Middle frontal gyrus (tissue), 1 donor: ENCODE measurements around the gene HNRNPH3.

Source experiments
- DNase-seq: peaks from one replicate; pipeline ENCODE4 v3.0.0-alpha.2; 2015; ENCODE audit warnings: low spot score; ENCODE audit errors: extremely low spot score

Gene HNRNPH3

DNA sequence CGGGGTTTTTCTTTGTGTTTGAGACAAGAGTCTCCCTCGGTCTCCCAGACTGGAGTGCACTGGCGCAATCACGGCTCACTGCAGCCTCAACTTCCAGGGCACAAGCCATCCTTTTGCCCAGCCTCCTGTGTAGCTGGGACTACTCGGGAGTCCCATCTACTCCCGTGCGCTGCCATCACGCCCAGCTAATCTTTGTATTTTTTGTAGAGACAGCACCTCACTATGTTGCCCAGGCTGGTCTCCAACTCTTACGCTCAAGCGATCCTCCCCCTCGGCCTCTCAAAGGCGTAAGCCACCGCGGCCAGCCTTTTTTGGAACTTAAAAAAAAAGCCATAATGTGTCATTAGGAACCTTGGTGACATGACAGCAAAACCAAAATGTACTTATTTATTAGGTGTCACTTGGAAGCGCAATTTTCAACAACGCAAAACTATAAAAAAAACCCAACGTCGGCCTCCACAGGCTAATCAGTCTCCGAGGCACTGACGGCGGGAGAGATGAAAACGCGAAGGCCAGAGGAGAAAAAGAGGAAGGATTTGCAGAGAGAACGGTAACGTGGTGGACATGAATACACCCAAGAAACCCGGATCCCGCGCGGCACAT is 911 bp upstream of the HNRNPH3 start:
- DNase-seq: no peak

DNA sequence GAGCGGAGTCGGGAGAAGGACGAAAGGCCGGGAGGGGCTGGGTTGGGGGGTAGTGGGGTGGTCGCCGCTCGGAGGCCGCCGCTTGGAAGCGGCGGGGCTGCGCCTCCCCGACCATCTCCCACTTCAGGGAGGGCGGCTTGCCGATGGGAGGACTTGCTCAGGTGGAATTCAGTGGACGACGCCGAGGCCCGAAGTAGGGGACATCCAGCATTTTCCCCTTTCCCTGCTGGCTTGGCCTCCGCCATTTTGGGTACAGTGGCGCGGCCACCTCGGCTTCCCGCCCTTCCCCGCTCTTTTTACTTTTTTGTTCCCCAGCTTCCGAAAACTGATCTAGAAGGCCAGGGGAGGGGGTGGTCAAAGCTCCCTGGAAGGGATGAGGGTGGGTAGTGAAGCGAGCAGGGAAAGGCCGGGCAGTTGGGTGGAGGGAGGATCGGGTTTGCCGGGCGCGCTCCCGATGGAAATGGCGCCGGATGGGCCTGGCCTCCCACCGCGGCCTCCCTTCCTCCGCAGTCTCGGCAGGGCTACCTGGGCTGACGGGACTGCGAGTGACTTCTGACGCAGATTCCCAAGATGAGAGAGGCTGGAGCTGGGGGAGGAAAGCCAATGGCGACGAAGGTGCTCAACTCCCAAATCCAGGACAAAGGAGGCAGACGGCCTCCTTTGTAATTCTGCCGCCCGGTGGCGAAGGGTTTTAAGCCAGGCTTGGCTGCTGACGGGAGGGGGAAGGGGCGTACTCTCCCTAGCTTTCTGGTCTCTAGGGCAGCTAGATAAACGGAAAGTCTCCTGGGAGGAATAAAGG is 594 bp downstream of the HNRNPH3 start, which contains the start of gene PBLD:
TSS of gene PBLD (minus strand) at position 670 of the 799 bp plus-strand sequence. CDS start 26,084 bp downstream, outside the sequence.
- peak; percentile 62 for DNase-seq

DNA sequence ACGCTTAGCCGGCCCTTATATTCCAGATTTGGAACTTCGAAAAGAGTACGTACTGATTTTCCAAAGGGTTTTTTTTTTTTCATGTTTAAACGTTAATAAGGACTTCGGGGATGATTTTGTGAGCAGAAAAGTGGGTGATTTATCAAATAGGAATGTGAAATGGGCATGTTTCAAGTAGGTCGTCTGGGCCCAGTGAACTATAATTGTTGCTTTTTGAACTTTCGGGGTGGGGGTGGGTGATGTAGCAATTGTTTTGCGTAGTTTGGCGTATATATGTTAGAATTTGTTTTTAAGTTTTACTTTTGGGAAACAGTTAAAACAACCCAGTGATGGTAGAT is 1.2 kb downstream of the HNRNPH3 start:
- no peak for DNase-seq

DNA sequence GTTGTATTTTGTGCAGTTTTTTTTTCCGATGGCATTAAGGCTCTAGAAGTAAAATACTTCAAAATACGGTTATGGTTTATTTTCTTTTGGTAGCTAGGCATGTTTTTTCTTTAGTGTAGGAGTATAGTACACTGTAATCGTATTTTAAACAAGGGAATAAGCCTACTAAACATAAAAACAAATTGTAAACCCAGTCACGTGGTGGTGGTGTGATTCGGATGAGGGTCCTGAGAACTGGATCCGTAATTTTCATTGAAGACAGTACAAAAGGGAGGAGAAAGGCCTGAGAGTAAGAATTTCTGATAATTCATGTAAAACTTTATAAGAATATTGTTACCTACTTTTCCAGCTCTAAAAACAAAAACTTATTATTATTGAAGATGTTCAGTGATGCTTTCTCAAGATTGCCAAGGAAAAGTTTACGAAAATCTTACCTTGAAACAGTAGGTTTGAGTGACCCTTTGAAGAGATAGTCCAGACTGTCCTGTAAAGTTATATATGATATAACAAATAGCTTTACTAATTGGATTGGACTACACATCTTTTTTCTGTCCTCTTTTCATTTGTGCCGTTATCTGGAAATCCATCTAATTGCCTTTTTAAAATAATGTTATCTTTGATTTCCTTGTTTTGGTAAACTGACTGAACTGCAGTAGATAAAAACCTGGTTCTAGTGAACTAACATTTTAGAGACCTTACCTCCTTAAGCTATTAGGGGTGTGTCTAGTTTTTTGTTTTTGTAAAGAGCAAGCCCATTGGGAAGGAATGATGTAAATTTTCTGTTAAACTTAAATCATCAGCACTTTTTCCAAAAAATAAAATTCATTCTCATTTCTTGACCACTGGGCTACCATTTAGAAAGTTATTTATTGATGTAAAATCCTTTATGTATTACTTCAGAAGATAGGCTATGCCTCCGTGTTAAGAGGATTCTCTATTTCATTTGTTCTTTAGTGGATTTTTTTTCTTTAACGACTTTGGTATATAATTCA is 1.9 kb downstream of the HNRNPH3 start:
- no peak for DNase-seq

DNA sequence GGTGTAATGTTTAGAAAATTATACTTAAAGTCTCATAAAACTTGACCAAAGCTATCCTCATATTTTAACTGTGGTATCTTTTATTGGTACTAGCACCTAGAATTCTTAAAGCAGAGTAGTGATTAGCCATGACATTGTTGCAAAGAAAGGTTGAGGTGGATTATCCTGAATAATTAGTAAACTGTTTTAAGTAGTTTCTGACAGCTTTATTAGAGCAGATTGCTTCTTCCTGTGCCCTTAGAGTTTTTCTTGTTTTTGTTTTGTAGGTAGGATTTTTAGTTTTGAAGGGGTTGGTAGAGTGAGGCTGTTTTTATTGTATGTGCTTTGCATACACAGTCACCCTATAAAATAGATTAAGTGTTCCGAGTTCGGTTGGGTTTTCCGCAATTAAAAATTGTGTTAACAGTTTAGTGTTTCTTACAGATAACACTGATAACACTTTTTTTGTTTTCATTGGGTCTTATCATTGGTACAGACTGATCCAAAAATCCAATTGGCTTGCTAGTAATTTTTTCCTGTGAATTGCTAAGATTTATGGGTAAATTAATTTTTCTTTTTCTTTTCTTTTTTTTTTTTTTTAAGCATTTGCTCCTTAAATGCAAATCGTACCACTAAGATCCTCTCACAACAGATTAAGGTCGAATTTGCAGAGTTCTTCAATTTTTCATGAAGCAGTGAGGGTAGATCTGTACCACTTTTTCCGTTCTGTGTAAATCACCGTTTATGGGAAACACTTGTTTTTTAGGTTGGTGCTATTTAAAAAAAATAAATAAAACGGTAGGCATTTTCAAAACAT is 3.0 kb downstream of the HNRNPH3 start:
- DNase-seq: no peak

DNA sequence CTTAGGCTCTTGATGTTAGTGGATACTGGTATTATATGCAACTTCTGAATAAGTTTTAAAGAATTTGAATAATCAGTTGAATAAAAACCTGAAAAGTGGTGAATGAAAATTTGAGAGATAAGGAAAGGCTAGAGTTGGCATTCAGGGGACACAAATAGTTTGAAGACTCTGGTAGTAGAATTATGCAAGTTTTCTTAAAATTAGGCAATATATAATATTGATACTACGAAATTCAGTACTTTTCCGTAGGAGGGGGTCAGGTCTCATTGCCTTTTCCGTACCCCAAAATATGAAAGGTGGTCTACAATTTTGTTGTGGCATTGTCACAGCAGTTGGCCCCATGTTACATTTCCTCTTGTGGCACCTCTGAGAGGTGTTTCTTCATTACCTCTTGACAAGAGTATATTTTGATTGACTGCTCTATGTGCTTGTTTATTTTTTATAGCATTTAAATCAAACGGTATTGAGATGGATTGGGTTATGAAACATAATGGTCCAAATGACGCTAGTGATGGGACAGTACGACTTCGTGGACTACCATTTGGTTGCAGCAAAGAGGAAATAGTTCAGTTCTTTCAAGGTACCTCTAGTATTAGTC is 5.0 kb downstream of the HNRNPH3 start:
- no peak for DNase-seq

DNA sequence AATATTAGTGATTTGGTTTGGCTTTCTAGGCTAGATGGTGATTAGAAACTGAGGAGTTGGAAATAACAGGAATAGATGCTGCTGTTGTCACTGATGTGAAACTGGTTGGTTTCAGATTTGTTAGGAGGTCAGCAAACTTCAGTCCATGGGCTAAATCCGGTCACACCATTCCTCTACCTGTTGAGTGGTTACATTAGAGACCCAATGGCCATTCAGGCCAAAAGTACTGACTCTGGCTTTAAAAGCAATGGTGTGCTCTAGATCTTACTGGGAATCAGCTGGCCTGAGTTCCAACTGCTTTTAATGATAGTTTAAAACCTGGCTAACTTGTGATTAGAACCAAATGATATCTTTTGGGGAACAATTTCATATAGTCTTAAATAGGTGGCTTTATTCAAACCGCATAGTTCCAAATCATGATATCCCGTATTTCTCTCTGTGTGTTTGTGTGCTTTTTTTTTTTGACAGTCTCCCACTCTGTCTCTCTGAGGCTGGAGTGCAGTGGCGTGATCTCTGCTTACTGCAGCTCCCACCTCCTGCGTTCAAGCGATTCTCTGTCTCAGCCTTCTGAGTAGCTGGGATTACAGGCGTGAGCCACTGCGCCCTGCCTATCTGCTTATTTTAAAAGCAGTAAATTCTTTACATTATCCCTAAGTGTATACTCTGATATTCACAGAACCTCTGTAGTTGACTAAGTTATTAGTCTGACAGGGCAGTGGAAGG is 8.7 kb downstream of the HNRNPH3 start:
- DNase-seq: no peak

DNA sequence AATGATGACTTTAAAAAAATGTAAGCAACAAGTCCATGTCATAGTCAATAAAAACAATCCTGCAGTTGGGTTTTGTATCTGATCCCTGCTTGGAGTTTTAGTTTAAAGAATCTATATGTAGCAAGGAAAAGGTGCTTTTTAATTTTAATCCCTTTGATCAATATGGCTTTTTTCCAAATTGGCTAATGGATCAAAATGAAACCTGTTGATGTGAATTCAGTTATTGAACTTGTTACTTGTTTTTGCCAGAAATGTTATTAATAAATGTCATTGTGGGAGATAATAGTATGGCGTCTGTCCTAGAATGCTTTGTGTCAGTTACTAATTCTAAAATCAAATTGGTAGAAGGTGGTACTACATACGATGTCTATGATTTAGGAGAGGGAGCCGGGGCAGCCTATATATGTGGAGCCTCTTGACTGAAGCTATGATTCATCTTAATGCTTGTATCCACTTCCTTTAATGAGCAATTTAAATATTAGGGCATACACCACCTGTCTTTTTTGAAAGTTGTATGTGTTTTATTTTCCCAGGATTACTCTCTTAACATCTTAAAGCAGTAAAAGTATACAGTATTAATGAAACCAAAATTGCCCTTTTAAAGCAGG is 11.1 kb downstream of the HNRNPH3 start:
- no peak for DNase-seq

DNA sequence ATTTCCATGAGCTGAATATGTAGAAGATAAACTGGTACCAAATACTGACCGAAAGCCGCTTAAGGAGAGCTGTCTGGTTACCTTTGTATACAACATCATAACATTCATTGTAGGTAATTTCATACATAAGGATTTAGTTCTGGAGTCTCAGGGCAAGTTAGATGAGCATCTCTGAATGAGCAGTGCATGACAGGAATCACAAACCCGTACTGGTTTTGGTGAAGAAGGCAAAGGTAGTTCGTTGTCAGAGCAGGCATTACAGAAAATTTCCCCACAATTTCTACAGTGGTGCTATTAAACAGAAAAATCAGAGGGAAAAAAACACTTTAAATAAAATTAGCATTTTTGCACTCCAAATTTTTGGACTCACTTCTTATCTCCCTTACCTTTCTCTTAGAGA is 13.8 kb downstream of the HNRNPH3 start:
- DNase-seq: no peak

DNA sequence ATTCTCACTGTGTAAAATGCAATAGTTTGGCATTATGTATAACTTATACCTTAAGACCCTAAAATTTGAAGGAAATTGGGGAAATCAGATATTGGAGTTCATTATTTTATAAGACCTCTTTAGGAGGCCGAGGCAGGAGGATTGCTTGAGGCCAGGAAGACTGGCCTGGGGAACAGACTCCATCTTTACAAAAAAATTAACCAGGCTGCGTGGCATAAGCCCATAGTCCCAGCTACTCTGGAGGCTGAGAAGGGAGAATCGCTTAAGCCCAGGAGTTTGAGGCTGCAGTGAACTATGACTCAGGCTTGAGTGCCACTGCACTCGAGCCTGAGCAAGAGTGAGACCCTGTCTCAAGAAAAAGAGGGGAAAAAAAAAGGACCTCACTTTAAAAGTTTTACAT is 14.9 kb downstream of the HNRNPH3 start:
- no peak for DNase-seq

DNA sequence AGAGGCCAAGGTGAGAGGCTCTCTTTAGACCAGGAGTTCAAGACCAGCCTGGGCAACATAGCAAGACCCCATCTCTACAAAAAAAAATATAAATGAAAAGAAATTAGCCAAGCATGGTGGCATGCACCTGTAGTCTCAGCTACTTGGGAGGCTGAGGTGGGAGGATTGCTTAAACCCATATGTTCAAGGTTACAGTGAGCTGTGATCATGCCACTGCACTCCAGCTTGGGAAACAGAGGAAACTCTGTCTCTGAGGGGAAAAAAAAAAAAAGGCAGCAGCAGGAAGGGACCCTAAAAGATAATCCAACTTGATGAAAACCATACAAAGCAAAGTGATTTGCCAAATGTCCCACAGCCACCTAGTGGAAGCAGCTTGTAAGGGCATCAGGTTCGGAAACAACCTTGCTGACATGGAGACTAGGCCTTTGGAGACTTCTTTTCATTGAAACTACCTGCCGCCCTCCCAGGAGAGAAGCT is 16.4 kb downstream of the HNRNPH3 start:
- DNase-seq: no peak

DNA sequence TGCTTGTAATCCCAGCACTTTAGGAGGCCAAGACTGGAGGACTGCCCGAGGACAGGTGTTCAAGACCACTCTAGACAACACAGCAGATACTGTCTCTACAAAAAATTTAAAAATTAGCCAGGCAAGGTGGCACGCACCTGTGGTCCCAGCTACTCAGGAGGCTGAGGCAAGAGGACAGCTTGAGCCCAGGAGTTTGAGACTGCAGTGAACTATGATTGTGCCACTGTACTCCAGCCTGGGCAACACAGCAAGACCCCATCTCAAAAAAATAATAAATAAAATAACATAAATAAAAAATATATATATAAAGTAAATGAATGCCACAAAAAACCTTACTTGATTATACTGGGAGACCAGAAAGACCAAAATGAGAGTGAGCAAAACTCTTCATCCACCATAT is 21.7 kb downstream of the HNRNPH3 start:
- no peak for DNase-seq

DNA sequence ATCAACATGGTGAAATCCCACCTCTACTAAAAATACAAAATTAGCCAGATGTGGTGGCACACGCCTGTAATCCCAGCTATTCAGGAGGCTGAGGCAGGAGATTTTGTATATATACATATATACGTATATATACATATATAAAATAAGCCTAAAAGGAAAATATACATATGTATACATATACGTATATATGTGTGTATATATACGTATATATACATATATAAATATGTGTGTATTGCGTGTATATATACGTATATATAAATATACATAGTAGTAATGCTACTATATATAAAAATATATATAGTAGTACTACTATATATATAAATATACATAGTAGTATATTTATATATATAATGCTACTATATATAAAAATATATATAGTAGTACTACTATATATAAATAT is 27.3 kb downstream of the HNRNPH3 start:
- no peak for DNase-seq

DNA sequence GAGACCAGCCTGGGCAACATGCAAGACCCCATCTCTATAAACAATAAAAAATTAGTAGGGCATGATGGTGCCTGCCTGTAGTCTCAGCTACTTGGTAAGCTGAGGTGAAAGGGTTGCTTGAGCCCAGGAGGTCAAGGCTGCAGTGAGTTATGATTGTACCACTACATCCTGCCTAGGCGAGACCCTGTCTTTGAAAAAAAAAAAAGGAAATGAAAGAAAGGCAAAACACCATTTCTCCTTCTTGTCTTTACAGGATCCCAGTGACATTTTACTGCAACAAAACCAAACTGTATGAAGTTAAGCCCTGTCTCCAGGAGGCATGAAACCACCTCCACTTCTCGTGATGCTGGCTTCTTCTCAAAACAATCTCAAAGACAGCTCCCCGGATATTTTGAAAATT is 30.7 kb downstream of the HNRNPH3 start:
- no peak for DNase-seq

DNA sequence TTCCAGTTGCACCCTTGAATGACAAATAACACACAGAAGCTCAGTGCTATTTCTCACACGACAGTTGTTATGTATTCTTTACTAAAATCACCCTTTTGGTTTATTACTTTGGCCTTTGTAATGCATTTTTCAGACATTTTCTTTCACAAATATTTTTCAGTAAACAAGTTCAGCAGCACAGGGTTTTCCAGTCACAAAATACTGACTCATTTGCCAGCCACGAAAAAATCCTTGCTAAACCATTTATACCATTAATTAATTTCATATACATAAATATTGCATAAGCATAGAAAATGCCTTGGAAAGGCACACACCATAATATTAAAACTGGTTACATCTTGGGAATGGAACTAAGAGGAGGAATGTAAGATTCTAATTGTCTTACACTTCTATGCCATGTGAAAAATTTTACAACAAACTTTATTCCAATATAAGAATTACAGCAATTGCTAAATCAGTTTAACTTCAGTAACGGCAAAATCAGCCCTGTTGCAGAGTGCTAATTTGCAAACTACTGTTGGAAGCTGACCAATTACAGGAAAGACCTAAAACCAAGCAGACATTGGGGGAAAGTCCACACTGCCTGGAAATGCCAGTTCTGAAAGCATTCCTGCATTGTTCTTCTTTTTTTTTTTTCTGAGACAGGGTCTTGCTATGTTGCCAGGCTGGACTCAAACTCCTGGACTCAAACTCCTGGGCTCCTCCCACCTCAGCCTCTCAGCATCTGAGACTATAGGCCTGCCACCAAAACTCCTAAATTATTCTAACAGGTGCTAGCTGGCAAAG is 32.4 kb downstream of the HNRNPH3 start:
- no peak for DNase-seq

DNA sequence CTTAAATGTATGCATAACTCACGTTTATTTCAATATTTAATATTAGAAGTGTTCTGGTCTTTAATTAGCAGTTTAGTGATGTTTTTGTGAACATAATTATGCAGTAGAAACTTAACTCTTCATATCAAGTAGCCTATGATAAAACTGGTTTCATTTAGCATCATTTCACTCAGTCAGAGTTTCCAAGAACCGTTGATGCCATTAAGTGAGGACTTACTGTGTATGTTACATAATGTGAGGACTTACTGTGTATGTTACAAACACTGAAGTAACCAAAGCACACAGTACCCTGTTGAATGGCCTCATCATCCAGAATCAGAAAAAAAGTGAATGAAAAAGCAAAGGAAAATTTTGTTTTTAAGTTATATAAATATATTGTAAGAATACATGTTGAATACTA is 33.7 kb downstream of the HNRNPH3 start:
- no peak for DNase-seq

DNA sequence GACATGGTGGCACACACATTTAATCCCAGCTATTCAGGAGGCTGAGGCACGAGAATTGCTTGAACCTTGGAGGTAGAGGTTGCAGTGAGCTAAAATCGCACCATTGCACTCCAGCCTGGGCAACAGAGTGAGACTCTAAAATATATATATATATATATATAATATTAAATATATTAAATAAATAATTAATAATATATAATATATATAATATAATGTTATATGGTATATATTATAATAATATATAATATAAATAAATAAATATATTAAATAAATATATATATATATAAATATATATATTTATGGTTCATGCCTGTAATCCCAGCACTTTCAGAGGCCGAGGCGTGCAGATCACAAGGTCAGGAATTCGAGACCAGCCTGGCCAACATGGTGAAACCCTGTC is 34.7 kb downstream of the HNRNPH3 start:
- no peak for DNase-seq

DNA sequence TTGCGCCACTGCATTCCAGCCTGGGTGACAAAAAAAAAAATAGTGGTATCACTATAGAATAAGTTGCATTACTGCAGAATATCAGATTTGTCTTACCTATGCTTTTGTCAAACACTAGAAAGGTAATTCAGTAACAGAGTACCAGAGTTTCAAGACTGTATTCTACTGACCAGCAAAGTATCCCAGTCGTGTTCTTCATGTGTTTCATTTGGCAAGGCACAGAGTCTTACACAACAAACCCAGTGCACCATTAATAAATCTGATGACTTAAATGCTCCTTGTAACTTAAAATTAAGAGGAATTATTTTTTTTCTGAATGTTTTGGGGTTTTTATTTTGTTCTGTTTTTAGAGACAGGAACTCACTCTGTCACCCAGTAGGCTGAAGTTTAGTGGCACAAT is 35.3 kb downstream of the HNRNPH3 start:
- DNase-seq: no peak

DNA sequence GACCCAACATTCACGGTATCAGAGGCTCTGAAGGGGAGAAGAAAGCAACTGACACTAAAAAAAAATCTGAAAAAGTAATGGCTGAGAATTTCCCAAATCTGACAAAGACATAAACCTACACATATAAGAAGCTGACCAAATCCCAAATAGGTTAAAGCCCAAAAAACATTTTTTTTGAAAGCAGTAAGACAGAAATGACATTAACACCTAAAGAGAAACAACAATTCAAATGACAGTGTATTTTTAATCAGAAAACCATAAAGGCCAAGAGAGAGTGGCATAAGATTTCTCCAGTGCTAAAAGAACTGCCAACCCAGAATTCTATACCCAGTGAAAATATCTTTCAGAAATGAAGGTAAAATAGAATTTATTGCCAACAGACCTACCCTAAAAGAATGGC is 39.7 kb downstream of the HNRNPH3 start:
- DNase-seq: no peak
